Motor neuron (in vitro differentiated cells): ENCODE data around the gene TICAM1. TPM values are rescaled to one million over a fixed set of nuclear protein-coding genes. Genes with fewer than 3 reads are reported as not detected.
"Not testable (repeated sequence)": the region's sequence is repeated elsewhere in the genome, so short reads cannot be mapped to it uniquely, and the experiment has no call there.

ENCODE experiments used
- ATAC-seq, 8 experiments: fragments of 200-7000 bp; cut with Tn5 transposase; replicated peaks in 6 of 8; 2 replicates each; pipeline ENCODE4 v1.8.0; 2021; ENCODE audit warnings: mild to moderate bottlenecking in 8 of 8, moderate library complexity in 8 of 8
- H3K27ac ChIP-seq, 2 donors: fragments of 250-450 bp; sonication (Bioruptor Pico); 2 replicates each; pipeline ENCODE4 v1.9.0; 2021; ENCODE audit warnings: antibody characterized with exemption in 2 of 2, mild to moderate bottlenecking in 2 of 2, moderate library complexity in 1 of 2
- H3K4me1 ChIP-seq, 2 donors: fragments of 250-450 bp; sonication (Bioruptor Pico); replicated peaks in 1 of 2; 2 replicates each; pipeline ENCODE4 v1.6.1; 2021; ENCODE audit warnings: antibody characterized with exemption in 2 of 2, mild to moderate bottlenecking in 2 of 2, moderate library complexity in 1 of 2
- H3K4me3 ChIP-seq, 5 donors: fragments of 250-450 bp; sonication (Bioruptor Pico); 2 replicates each; pipeline ENCODE4 v1.9.0; 2021; ENCODE audit warnings: antibody characterized with exemption in 5 of 5, mild to moderate bottlenecking in 5 of 5, moderate library complexity in 4 of 5
- WGBS, 10 experiments: fragments of 450-650 bp; shearing (Covaris generic); methylation state at CpG; one replicate each; pipeline ENCODE4 v1.0.0; 2022; 5-methylcytosine and 5-hydroxymethylcytosine counted together
- in situ Hi-C, 9 experiments: fragments of 400-800 bp; cut with MboI; loops; one replicate each; pipeline ENCODE4 v1.15.0; 2021; ENCODE audit warnings: low sequenced_read_pairs in 9 of 9, low pct_unique_long_range_greater_than_20kb in 2 of 9; ENCODE audit not compliant: unreplicated experiment in 9 of 9
- total RNA-seq, 8 experiments: library from RNA; unstranded; fragments of 300-600 nt; gene quantifications; 2 replicates each; pipeline versions ENCODE4 v1.2.3 to v1.2.4, GENCODE V29; 2022

Gene TICAM1
- total RNA-seq, 8 experiments from 2014 or later, result 0.11 to 7.0 (median 0.72) TPM

GRCh38 chr19:4859697-4860096 lies 28.2 kb upstream of the TICAM1 start:
- no peaks in the 10 kb centered on the region for H3K4me1 ChIP-seq
- 71 to 100% (median 88%) methylated on average over 1 to 6 of the region's 11 CpGs; no CpG with 5 or more reads in 6 of the 10 experiments for WGBS, 10 experiments
- H3K4me3 ChIP-seq, result no peak overlapping the region
- no peak overlapping the region for H3K27ac ChIP-seq
- no peak for ATAC-seq
- in situ Hi-C loops, result no loop called here

DNA sequence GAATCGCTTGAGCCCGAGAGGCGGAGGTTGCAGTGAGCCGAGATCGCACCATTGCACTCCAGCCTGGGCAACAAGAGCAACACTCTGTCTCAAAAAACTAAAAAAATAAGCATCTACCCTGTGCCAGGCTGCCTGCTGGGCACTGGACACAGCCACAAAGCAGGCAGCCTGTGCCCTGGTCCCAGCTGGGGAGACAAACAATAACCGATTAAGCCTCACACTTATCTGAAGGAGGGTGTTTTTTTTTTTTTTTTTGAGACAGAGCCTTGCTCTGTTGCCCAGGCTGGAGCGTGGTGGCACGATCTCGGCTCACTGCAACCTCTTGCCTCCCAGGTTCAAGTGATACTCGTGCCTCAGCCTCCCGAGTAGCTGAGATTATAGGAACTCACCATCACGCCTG lies 25.0 kb upstream of the TICAM1 start:
- H3K4me3 ChIP-seq, H3K4me1 ChIP-seq, ATAC-seq, H3K27ac ChIP-seq, in situ Hi-C loops: not testable (repeated sequence)
- WGBS, 10 experiments, result 74 to 100% (median 96%) methylated on average over 1 to 7 of the region's 12 CpGs; no CpG with 5 or more reads in 3 of the 10 experiments

- ATAC-seq, H3K4me3 ChIP-seq, H3K4me1 ChIP-seq, H3K27ac ChIP-seq, in situ Hi-C loops: not testable (repeated sequence)
- 60 to 100% (median 81%) methylated on average over 1 to 7 of the region's 8 CpGs for WGBS, 10 experiments
Observed at GRCh38 chr19:4853506-4853905, 22.0 kb upstream of the TICAM1 start.

DNA sequence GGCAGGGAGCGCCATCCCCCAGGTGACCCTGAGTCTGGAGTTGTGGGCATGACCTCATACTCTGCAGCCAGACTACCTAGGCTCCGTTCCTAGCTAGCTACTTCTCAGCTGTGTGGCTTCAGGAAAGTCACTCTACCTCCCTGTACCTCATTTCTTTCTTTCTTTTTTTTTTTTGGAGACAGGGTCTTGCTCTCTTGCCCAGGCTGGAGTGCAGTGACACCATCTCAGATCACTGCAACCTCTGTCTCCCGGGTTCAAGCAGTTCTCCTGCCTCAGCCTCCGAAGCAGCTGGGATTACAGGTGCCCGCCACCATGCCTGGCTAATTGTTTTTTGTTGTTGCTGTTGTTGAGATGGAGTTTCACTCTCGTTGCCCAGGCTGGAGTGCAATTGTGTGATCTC lies 21.0 kb upstream of the TICAM1 start:
- in situ Hi-C loops, result no loop called here
- Histone ChIP-seq H3K4me1 (no peaks in the 10 kb centered on the region), H3K27ac (no peak overlapping the region), H3K4me3 (no peak overlapping the region)
- 80 to 100% (median 92%) methylated on average over 1 to 4 of the region's 6 CpGs; no CpG with 5 or more reads in 6 of the 10 experiments for WGBS, 10 experiments
- peak in 1 of 8 experiments; percentile 11 for ATAC-seq

- H3K27ac ChIP-seq, result no peak overlapping the region
- WGBS, 10 experiments, result 50 to 100% (median 68%) methylated on average over 1 to 15 of the region's 42 CpGs; no CpG with 5 or more reads in 5 of the 10 experiments
- no peak overlapping the region for H3K4me3 ChIP-seq
- in situ Hi-C loops, result no loop called here
- no peaks in the 10 kb centered on the region for H3K4me1 ChIP-seq
- peak; percentile 45 to 95 (median 78) for ATAC-seq
Observed at GRCh38 chr19:4851551-4852290, 20.2 kb upstream of the TICAM1 start.

DNA sequence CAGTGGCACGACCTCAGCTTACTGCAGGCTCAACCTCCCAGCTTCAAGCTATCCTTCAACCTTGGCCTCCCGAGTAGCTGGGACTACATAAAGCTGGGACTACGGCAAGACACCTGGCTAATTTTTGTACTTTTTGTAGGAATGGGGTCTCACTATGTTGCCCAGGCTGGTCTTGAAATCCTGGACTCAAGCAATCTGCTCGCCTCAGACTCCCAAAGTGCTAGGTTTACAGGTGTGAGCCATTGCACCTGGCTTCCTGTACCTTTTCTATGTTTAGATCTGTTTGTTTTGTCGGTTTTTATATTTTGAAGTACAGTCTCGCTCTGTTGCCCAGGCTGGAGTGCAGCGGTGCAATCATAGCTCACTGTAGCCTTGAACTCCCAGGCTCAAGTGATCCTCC lies 17.5 kb upstream of the TICAM1 start:
- Histone ChIP-seq H3K27ac (no peak overlapping the region), H3K4me3 (no peak overlapping the region), H3K4me1 (no peaks in the 10 kb centered on the region)
- ATAC-seq, result no peak
- WGBS, 10 experiments, result 80 to 100% (median 100%) methylated on average over 1 to 7 of the region's 7 CpGs; no CpG with 5 or more reads in 3 of the 10 experiments
- in situ Hi-C loops, result no loop called here

DNA sequence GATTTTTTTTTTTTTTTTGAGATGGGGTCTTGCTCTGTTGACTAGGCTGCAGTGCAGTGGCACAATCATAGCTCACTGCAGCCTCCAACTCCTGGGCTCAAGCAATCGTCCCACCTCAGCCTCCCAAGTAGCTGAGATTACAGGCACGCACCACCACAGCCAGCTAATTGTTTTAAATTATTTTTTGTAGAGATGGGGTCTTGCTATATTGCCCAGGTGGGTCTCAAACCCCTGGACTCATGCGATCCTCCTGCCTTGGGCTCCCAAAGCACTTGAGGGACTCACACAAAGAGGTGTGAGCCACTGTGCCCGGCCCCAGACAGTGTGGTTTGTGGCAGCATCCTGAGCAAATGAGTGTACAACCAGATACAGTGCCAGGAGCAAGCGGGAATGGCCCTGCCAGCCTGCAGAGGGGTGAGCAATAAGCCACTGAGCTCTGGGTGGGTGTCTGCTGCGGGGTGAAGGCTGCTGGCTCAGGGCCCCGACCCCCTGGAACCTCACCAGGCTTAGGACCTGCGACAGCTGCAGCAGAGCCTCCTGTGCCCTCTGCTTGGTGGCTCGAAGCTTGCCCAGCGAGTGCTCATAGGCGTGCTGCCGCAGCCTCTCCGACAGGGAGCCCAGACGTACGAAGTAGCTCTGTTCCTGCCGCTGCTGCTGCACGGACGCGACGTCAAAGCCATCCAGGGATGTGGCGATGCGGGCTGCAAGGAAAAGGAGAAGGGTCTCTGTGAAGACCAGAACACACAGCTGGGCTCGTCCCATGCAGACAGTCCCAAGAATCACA lies 15.9 kb upstream of the TICAM1 start:
- Histone ChIP-seq H3K4me1 (no peaks in the 10 kb centered on the region), H3K27ac (no peak overlapping the region), H3K4me3 (no peak overlapping the region)
- in situ Hi-C loops, result no loop called here
- ATAC-seq, result no peak
- 80 to 100% (median 93%) methylated on average over 1 to 11 of the region's 23 CpGs; no CpG with 5 or more reads in 7 of the 10 experiments for WGBS, 10 experiments

DNA sequence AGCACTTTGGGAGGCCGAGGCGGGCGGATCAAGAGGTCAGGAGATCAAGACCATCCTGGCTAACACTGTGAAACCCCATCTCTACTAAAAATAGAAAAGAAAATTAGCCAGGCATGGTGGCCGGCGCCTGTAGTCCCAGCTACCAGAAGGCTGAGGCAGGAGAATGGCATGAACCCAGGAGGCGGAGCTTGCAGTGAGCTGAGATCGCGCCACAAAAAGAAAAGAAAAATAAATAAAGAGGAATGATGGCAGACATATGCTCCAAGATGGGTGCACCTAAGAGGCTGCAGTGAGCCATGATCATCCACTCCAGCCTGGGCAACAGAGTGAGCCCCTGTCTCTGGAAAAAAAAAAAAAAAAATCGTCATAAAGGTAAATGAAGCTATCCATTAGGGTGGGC lies 14.5 kb upstream of the TICAM1 start:
- in situ Hi-C loops, result not testable (repeated sequence)

DNA sequence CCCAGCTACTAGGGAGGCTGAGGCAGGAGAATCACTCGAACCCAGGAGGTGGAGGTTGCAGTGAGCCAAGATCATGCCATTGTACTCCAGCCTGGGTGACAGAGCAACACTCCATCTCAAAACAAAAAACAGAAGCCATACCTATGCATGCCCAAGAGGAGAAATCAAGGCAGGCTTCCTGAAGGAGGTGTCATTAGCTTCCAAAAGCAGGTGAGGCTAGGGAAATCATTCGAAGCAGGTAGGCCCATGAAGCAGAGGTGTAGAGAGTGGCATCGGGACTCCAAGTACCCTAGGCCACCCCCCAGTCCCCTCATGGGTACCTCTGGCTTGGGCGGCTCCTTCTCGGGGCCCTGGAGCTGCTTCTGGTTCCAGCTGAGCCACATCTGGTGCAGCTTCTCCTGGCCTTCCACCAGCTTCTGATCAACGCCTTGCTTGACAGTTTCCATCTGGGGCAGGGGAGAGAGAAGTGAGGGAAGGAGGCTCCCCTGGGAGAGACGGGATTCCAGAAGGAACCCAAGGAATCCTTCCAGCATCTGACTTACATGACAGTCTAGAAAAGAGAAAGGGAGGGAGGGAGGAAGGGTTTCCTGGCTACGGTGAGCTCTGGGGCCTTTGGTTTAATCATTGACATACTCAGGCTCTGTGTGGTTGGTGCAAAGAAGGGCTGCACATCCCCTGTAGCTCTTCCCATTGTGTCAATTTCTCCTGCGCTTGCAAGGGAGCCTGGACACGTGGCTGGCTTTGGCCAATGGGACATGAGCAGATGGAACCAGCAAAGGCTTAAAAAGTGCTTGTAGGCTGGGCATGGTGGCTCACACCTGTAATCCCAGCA lies 13.1 kb upstream of the TICAM1 start:
- Histone ChIP-seq H3K27ac (no peak overlapping the region), H3K4me1 (no peaks in the 10 kb centered on the region), H3K4me3 (no peak overlapping the region)
- ATAC-seq, result no peak
- WGBS, 10 experiments, result 26 to 91% (median 65%) methylated on average over 2 to 4 of the region's 10 CpGs; no CpG with 5 or more reads in 4 of the 10 experiments
- in situ Hi-C loops, result no loop called here

More for the DNA sequence above, 14.5 kb upstream of the TICAM1 start:
- H3K4me3 ChIP-seq, H3K27ac ChIP-seq, H3K4me1 ChIP-seq, ATAC-seq: not testable (repeated sequence)
- WGBS, 10 experiments, result 0 to 94% (median 30%) methylated on average over 1 to 6 of the region's 9 CpGs; no CpG with 5 or more reads in 6 of the 10 experiments

DNA sequence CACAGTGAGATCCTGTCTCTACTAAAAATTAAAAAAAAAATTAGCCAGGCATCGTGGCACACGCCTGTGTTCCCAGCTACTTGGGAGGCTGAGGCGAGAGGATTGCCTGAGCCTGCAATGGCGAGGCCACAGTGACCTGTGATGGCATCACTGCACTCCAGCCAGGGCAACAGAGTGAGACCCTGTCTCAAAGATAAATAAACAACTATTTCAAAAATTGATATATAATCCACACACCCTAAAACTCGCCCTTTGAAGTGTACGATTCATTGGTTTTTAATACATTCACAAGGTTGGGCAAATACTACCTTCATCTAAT lies 12.1 kb upstream of the TICAM1 start:
- in situ Hi-C loops, result no loop called here
- no peak for ATAC-seq
- no peaks in the 10 kb centered on the region for H3K4me1 ChIP-seq
- WGBS, 10 experiments, result 80 to 100% (median 100%) methylated on average over 1 to 5 of the region's 6 CpGs; no CpG with 5 or more reads in 3 of the 10 experiments
- H3K4me3 ChIP-seq, result no peak overlapping the region
- H3K27ac ChIP-seq, result no peak overlapping the region

DNA sequence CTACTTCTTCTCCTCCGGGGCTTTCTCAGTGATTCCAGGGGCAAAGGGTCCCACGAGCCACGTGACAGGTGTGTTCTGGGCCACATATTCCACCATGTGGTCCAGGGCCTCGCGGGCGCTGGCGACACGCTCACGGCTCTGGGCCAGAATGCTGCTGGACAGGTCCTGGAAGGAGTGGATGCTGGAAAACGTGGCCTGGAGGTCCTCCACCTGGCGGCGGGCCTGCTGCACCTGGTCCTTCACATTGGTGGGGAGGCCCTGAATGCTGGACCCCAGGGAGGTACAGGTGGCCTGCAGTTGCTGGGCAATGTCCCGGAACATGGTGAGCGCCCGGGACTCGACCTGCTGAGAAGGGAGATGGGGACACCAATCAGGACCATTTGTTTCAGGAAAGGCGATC lies 7.7 kb upstream of the TICAM1 start:
- H3K4me1 ChIP-seq, result no peaks in the 10 kb centered on the region
- in situ Hi-C loops, result no loop called here
- no peak overlapping the region for H3K4me3 ChIP-seq
- no peak overlapping the region for H3K27ac ChIP-seq
- WGBS, 10 experiments, result 78 to 100% (median 91%) methylated on average over 1 to 10 of the region's 17 CpGs; no CpG with 5 or more reads in 5 of the 10 experiments
- ATAC-seq, result no peak

DNA sequence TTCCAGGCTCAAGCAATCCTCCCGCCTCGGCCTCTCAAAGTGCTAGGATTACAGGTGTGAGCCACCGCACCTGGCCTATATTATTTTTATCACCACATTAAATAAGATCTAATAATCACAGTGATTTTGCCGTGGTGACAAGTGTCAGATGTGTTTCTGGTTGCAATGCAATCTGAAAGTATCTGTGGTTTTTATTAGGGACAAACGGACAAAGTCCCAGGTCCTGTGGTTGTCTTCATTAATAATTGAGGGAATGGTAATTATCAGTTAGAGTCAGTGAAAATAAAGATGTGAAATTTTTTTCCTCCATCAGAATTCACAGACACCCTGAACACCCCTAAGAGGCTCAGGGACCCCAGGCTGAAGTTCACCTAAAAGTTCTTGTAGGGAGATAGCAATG lies 1.3 kb upstream of the TICAM1 start:
- in situ Hi-C loops, result no loop called here
- H3K4me1 ChIP-seq, result no peaks in the 10 kb centered on the region
- no peak for ATAC-seq
- no peak overlapping the region for H3K4me3 ChIP-seq
- H3K27ac ChIP-seq, result no peak overlapping the region
- 67 to 100% (median 93%) methylated on average over 2 to 4 of the region's 5 CpGs; no CpG with 5 or more reads in 3 of the 10 experiments for WGBS, 10 experiments

GRCh38 chr19:4831979-4832340 lies 448 bp upstream of the TICAM1 start:
- WGBS, 10 experiments, result 23 to 94% (median 70%) methylated on average over 2 to 9 of the region's 9 CpGs
- in situ Hi-C loops, H3K4me1 ChIP-seq, H3K27ac ChIP-seq: not testable (repeated sequence)
- ATAC-seq, result peak in 3 of 8 experiments; percentile 2 to 12 (median 10)
- peak overlapping the region in 3 of 5 donors; percentile 30 to 41 (median 39) for H3K4me3 ChIP-seq
